Measurements from ENCODE around the gene RASA3. TPM values are rescaled to one million over a fixed set of nuclear protein-coding genes. Genes with fewer than 3 reads are reported as not detected.

The RASA3 gene
- total and polyA plus RNA-seq, 12 donors, result 6.8 to 16.9 (median 10.3) TPM

GRCh38 chr13:113972451-113973217 lies 159.8 kb downstream of the RASA3 start:
- no peak for ATAC-seq

GRCh38 chr13:113971471-113972231 lies 160.8 kb downstream of the RASA3 start:
- Histone ChIP-seq H3K27me3 (no peaks in the 10 kb centered on the region), H3K36me3 (peaks cover 0 to 25% (median 0%) of the 10 kb centered on the region in 9 donors), H3K4me1 (peaks cover 3 to 16% (median 8%) of the 10 kb centered on the region in 9 donors), H3K9me3 (no peaks in the 10 kb centered on the region), H3K27ac (peak overlapping the region in 6 of 10 donors; percentile 3 to 65 (median 39)), H3K4me3 (no peak overlapping the region)
- TF ChIP-seq CTCF (IDR thresholded peaks at IDR 0.05), result no peak
- DNase-seq (no peak), ATAC-seq (no peak)
- intact Hi-C loops (cut with DNase I), result no loop called here
- 95 to 97% methylated on average over 36 of the region's 36 CpGs for WGBS, 2 donors

More at GRCh38 chr13:113972451-113973217, 159.8 kb downstream of the RASA3 start:
- Histone ChIP-seq H3K36me3 (peaks cover 0 to 34% (median 0%) of the 10 kb centered on the region in 9 donors), H3K4me3 (no peak overlapping the region), H3K9me3 (no peaks in the 10 kb centered on the region), H3K27ac (no peak overlapping the region), H3K4me1 (peaks cover 3 to 16% (median 8%) of the 10 kb centered on the region in 9 donors), H3K27me3 (no peaks in the 10 kb centered on the region)
- 90 to 91% methylated on average over 36 of the region's 36 CpGs for WGBS, 2 donors
- TF ChIP-seq CTCF (IDR thresholded peaks at IDR 0.05), result no peak
- DNase-seq, result no peak
- intact Hi-C loops (cut with DNase I), result no loop called here

GRCh38 chr13:113970810-113971470 lies 161.5 kb downstream of the RASA3 start:
- H3K27ac ChIP-seq, result peak overlapping the region in 6 of 10 donors; percentile 3 to 65 (median 39)
- peaks cover 0 to 22% (median 0%) of the 10 kb centered on the region in 9 donors for H3K36me3 ChIP-seq
- H3K4me3 ChIP-seq, result no peak overlapping the region
- H3K27me3 ChIP-seq, result no peaks in the 10 kb centered on the region
- DNase-seq (peak; percentile 39 to 57), ATAC-seq (peak; percentile 63 to 92 (median 82))
- intact Hi-C loops (cut with DNase I), result no loop called here
- no peak for TF ChIP-seq CTCF (IDR thresholded peaks at IDR 0.05)
- 45 to 66% methylated on average over 19 of the region's 19 CpGs for WGBS, 2 donors
- H3K4me1 ChIP-seq, result peaks cover 3 to 16% (median 8%) of the 10 kb centered on the region in 9 donors
- no peaks in the 10 kb centered on the region for H3K9me3 ChIP-seq

Data from heart right ventricle (tissue), 16 donors.